CD4-positive, alpha-beta T cell treated with Interleukin-17A for 4 hours (primary cell): ENCODE results near the gene TBATA.

Source experiments
- DNase-seq: peaks from one replicate; pipeline ENCODE4 v3.0.0-alpha.2; 2020; ENCODE audit warnings: mixed read lengths

TBATA gene

DNA sequence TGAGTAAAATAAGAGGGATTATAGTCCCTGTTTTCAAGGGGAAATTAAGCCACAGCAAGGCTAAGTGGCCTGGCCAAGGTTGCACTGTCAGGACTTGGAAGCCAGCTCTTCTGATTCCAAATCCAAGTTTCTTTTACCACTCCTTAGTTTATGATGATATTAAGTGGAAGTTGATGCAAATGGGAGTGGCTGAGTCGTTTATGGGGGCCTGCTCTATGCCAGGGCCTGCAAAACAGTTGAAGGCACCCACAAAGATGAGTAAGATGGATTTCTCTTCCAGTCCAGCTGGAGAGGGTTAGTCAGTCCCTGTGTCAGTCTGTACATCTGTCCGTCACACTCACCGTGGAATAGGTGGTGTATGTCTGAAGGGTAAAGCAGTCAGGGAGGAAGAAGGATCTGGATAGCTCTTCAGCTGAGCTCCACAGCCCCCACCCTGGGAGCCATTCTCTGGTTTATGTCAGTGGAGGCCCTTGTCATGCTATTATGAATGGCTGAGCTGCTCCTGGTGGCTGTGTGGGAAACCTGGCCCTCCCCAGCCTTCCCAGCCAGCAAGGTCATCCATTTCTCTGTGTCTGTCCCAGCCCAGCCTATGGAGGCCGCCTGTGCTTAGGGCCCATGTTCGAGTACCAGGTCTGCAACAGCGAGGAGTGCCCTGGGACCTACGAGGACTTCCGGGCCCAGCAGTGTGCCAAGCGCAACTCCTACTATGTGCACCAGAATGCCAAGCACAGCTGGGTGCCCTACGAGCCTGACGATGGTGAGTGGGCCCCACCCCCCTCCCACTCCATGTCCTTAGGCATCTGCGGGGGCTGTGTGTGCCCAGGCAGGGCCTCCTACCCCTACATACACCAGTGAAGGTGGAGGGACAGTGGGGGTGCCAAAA lies 44.5 kb downstream of the TBATA start:
- no peak for DNase-seq

GRCh38 chr10:70738761-70739121 lies 46.4 kb downstream of the TBATA start:
- no peak for DNase-seq

- DNase-seq = no peak
These were observed 47.0 kb downstream of the TBATA start for GRCh38 chr10:70738006-70738760.

DNA sequence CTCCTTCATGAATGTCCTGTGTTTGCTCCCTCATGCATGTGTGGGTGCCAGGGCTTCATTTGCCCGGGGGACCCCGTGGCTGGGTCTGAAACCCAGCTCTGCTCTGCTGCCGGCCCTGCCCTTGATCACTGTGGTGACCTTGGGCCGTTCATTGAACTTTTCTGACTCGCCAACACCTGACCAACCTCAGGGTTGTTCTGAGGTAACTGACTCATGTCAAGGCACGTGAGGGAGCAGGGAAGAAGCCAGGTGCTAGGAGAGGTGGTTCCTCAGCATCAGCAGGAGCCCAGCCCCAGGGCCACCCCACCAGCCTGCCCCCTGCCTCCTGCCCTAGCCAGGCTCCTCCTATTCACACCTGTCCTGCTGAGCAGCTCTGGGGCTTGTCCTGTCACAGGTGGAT lies 47.9 kb downstream of the TBATA start:
- no peak for DNase-seq

- no peak for DNase-seq
These were observed 48.7 kb downstream of the TBATA start for GRCh38 chr10:70736525-70736924.

- DNase-seq = no peak
These were observed 50.0 kb downstream of the TBATA start for GRCh38 chr10:70735161-70735560.

- no peak for DNase-seq
These were observed 52.1 kb downstream of the TBATA start for GRCh38 chr10:70733051-70733450.

- DNase-seq = no peak
These were observed 52.6 kb downstream of the TBATA start for GRCh38 chr10:70732569-70732968.

DNA sequence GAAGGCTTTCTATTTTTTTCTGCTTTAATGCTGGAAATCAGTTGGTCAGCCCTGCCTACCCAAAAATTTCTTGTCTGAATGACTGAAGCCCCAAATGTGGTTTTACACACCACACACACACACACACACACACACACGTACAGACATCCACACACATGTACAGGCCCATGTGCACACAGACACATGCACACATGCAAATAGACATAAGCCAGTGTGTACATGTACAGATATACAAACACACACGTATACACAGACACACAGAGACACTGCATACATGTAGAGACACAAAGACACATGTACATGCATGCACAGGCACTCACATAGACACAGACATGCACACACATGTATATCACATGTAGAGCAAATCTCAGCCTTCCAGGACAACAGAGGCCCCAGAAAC lies 54.2 kb downstream of the TBATA start:
- DNase-seq = no peak

GRCh38 chr10:70729763-70730357 lies 55.3 kb downstream of the TBATA start:
- DNase-seq = no peak

DNA sequence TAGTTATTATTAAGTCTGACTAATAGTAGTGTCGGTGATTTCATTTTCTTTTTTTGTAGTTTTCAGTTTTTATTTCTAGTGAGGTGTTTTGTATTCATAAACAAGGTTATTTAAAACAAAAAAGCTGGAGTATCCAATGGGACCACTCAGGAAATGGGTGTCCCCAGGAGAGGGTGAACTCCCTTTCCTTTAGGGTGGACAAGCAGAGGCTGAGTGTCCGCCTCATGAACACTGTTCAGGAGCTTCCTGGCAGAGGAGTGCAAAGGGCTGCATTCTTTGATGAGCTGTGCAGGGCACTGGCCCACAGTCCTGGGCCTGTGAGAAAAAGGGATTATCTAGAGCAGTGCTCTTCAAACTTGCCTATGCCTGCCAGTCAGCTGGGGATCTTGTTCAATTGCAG lies 56.8 kb downstream of the TBATA start:
- DNase-seq = no peak

- DNase-seq = no peak
These were observed 58.2 kb downstream of the TBATA start for GRCh38 chr10:70726909-70727495.

DNA sequence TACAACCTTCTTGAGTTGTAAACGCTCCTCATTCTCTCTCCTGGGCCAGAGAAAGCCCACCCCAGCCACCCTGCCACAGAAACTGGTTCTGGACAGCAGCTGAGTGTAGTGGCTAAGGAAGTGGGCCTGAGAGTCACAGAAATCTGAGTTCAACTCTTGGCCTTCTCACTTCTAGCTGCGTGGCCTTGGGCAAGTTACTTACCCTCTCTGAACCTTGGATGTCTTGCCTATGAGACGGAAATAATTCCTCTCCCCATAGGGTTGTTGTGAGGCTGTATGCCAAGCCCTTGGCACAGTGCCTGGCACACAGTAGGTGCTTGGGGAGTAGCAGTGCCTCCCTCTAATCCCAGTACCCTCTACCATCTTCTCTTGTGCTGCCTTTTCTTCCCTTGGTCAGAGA lies 61.4 kb downstream of the TBATA start:
- DNase-seq = no peak

GRCh38 chr10:70722820-70723424 lies 62.3 kb downstream of the TBATA start:
- no peak for DNase-seq
